DOHH2 (cell line): ENCODE results near the gene CHPF2.

Source experiments
- H3F3A ChIP-seq: fragments of 200-600 bp; sonication (generic), shearing (Covaris generic); 2 replicates; pipeline ENCODE4 v1.6.0; 2016; ENCODE audit warnings: antibody characterized with exemption, mild to moderate bottlenecking; ENCODE audit not compliant: control insufficient read depth, insufficient read depth
- H3K27ac ChIP-seq: fragments of 200-600 bp; sonication (generic); 2 replicates; pipeline ENCODE4 v1.5.1; 2014; ENCODE audit warnings: low read depth, mild to moderate bottlenecking, low read length, moderate library complexity
- H3K27me3 ChIP-seq: fragments of 200-600 bp; sonication (generic); 2 replicates; pipeline ENCODE4 v1.6.1; 2014; ENCODE audit warnings: mild to moderate bottlenecking, low read length, mixed read lengths; ENCODE audit not compliant: control insufficient read depth
- H3K36me3 ChIP-seq: fragments of 200-600 bp; sonication (generic); 2 replicates; pipeline ENCODE4 v1.6.1; 2014; ENCODE audit warnings: mild to moderate bottlenecking, low read length, moderate library complexity, mixed read lengths; ENCODE audit not compliant: control insufficient read depth
- H3K4me1 ChIP-seq: fragments of 200-600 bp; sonication (generic); 2 replicates; pipeline ENCODE4 v1.6.1; 2014; ENCODE audit warnings: mild to moderate bottlenecking, low read length, mixed read lengths; ENCODE audit not compliant: control insufficient read depth
- H3K4me2 ChIP-seq: fragments of 200-600 bp; sonication (generic); 2 replicates; pipeline ENCODE4 v1.6.0; 2014; ENCODE audit warnings: mild to moderate bottlenecking, low read length, moderate library complexity
- H3K4me3 ChIP-seq: fragments of 200-600 bp; sonication (generic); 2 replicates; pipeline ENCODE4 v1.5.1; 2014; ENCODE audit warnings: mild to moderate bottlenecking, low read length, mixed read lengths
- H3K79me2 ChIP-seq: fragments of 200-600 bp; sonication (generic); 2 replicates; pipeline ENCODE4 v1.6.1; 2014; ENCODE audit warnings: mild to moderate bottlenecking, low read length, mixed read lengths; ENCODE audit not compliant: control insufficient read depth
- H3K9me2 ChIP-seq: fragments of 200-600 bp; sonication (generic); replicated peaks from 2 replicates; pipeline ENCODE4 v1.6.1; 2014; ENCODE audit warnings: mild to moderate bottlenecking, low read length, mixed read lengths; ENCODE audit not compliant: control insufficient read depth
- H3K9me3 ChIP-seq: fragments of 200-600 bp; sonication (generic); 2 replicates; pipeline ENCODE4 v1.6.1; 2014; ENCODE audit warnings: antibody characterized with exemption, low read length, mixed read lengths; ENCODE audit not compliant: control insufficient read depth, insufficient read depth
- H4K20me1 ChIP-seq: fragments of 200-600 bp; sonication (generic); 2 replicates; pipeline ENCODE4 v1.6.0; 2014; ENCODE audit warnings: low read depth, mild to moderate bottlenecking, antibody characterized with exemption, low read length, moderate library complexity; ENCODE audit not compliant: control insufficient read depth, insufficient read depth
- CTCF ChIP-seq: fragments of 200-600 bp; sonication (generic); IDR thresholded peaks from one replicate; pipeline ENCODE4 v1.5.1; 2014; ENCODE audit warnings: antibody characterized with exemption, mild to moderate bottlenecking, low read depth, low read length; ENCODE audit not compliant: poor library complexity, severe bottlenecking
- EZH2phosphoT487 ChIP-seq: fragments of 200-600 bp; sonication (generic); IDR thresholded peaks from 2 replicates; pipeline ENCODE4 v1.6.1; 2017; ENCODE audit warnings: borderline replicate concordance, mild to moderate bottlenecking, antibody characterized with exemption, low read length, moderate library complexity, mixed read lengths

CHPF2 gene

GRCh38 chr7:151249732-151250072 is 17.4 kb downstream of the CHPF2 start:
- Histone ChIP-seq H3K27ac (no peak overlapping the region), H3K9me2 (no peaks in the 10 kb centered on the region), H3F3A (no peaks in the 10 kb centered on the region), H3K27me3 (peaks cover 89% of the 10 kb centered on the region), H3K4me3 (no peak overlapping the region), H3K4me2 (no peak overlapping the region), H3K36me3 (no peaks in the 10 kb centered on the region), H3K9me3 (no peaks in the 10 kb centered on the region), H3K4me1 (peaks cover 27% of the 10 kb centered on the region), H4K20me1 (peaks cover 10% of the 10 kb centered on the region; the same call in 1 of the 2 replicates), H3K79me2 (no peaks in the 10 kb centered on the region)
- TF ChIP-seq EZH2phosphoT487 (no peak), CTCF (no peak)

- Histone ChIP-seq H3F3A (no peaks in the 10 kb centered on the region), H3K36me3 (no peaks in the 10 kb centered on the region), H3K9me3 (no peaks in the 10 kb centered on the region), H3K4me3 (no peak overlapping the region), H3K4me2 (no peak overlapping the region), H4K20me1 (peaks cover 10% of the 10 kb centered on the region; the same call in 1 of the 2 replicates), H3K9me2 (no peaks in the 10 kb centered on the region), H3K27ac (no peak overlapping the region), H3K79me2 (no peaks in the 10 kb centered on the region), H3K4me1 (peaks cover 20% of the 10 kb centered on the region), H3K27me3 (peaks cover 87% of the 10 kb centered on the region)
- TF ChIP-seq EZH2phosphoT487 (peak; percentile 69; the same call in 1 of the 2 replicates), CTCF (no peak)
Measured at GRCh38 chr7:151250181-151251132, 18.2 kb downstream of the CHPF2 start.

GRCh38 chr7:151251328-151251688 is 19.0 kb downstream of the CHPF2 start:
- Histone ChIP-seq H3K9me2 (no peaks in the 10 kb centered on the region), H3K4me1 (peaks cover 17% of the 10 kb centered on the region), H3F3A (no peaks in the 10 kb centered on the region), H3K27ac (no peak overlapping the region), H4K20me1 (peaks cover 7% of the 10 kb centered on the region; the same call in 1 of the 2 replicates), H3K79me2 (no peaks in the 10 kb centered on the region), H3K36me3 (no peaks in the 10 kb centered on the region), H3K4me2 (peak overlapping the region; percentile 36), H3K27me3 (peaks cover 80% of the 10 kb centered on the region), H3K9me3 (no peaks in the 10 kb centered on the region), H3K4me3 (peak overlapping the region; percentile 3; the same call in 1 of the 2 replicates)
- no peak for TF ChIP-seq CTCF
- TF ChIP-seq EZH2phosphoT487: 0 out of 2 replicates have a peak, but pooled peaks have one; percentile 27
